GM21723 (cell line): ENCODE data around the gene ARHGAP26.
A peak's percentile ranks its signal among the peaks of the same experiment; 100 is the strongest.
"Not testable (repeated sequence)": the region's sequence is repeated elsewhere in the genome, so short reads cannot be mapped to it uniquely, and the experiment has no call there.

ENCODE experiments used
- ATAC-seq: cut with Tn5 transposase; IDR thresholded peaks from one replicate; pipeline ENCODE4 v1.9.1; 2021; ENCODE audit warnings: mild to moderate bottlenecking, moderate library complexity; ENCODE audit not compliant: unreplicated experiment

ARHGAP26 gene

GRCh38 chr5:143076377-143076776 lies 306.2 kb downstream of the ARHGAP26 start:
- ATAC-seq = no peak

GRCh38 chr5:143077453-143078103 lies 307.4 kb downstream of the ARHGAP26 start:
- no peak for ATAC-seq

GRCh38 chr5:143078313-143078712 lies 308.1 kb downstream of the ARHGAP26 start:
- no peak for ATAC-seq

- no peak for ATAC-seq
Measured at GRCh38 chr5:143078971-143079370, 308.8 kb downstream of the ARHGAP26 start.

- no peak for ATAC-seq
Measured at GRCh38 chr5:143080407-143080806, 310.2 kb downstream of the ARHGAP26 start.

- no peak for ATAC-seq
Measured at GRCh38 chr5:143080982-143081381, 310.8 kb downstream of the ARHGAP26 start.

GRCh38 chr5:143083006-143083405 lies 312.8 kb downstream of the ARHGAP26 start:
- ATAC-seq = no peak

GRCh38 chr5:143084407-143084806 lies 314.2 kb downstream of the ARHGAP26 start:
- no peak for ATAC-seq

- ATAC-seq = no peak
Measured at GRCh38 chr5:143085319-143085917, 315.2 kb downstream of the ARHGAP26 start.

GRCh38 chr5:143086546-143086907 lies 316.4 kb downstream of the ARHGAP26 start:
- ATAC-seq = no peak

GRCh38 chr5:143086908-143087637 lies 316.9 kb downstream of the ARHGAP26 start:
- ATAC-seq = no peak

GRCh38 chr5:143088702-143089101 lies 318.5 kb downstream of the ARHGAP26 start:
- not testable (repeated sequence) for ATAC-seq

- not testable (repeated sequence) for ATAC-seq
Measured at GRCh38 chr5:143090044-143090443, 319.9 kb downstream of the ARHGAP26 start.

GRCh38 chr5:143092711-143093451 lies 322.7 kb downstream of the ARHGAP26 start:
- ATAC-seq = not testable (repeated sequence)

- no peak for ATAC-seq
Measured at GRCh38 chr5:143093452-143094086, 323.4 kb downstream of the ARHGAP26 start.

- ATAC-seq = no peak
Measured at GRCh38 chr5:143094087-143094521, 323.9 kb downstream of the ARHGAP26 start.

- ATAC-seq = not testable (repeated sequence)
Measured at GRCh38 chr5:143094608-143095007, 324.4 kb downstream of the ARHGAP26 start.

GRCh38 chr5:143101121-143101520 lies 330.9 kb downstream of the ARHGAP26 start:
- ATAC-seq = peak; percentile 93

- no peak for ATAC-seq
Measured at GRCh38 chr5:143101725-143102386, 331.7 kb downstream of the ARHGAP26 start.

GRCh38 chr5:143102411-143102810 lies 332.2 kb downstream of the ARHGAP26 start:
- ATAC-seq = no peak
